Measurements from ENCODE around the gene GORASP1.

GORASP1 gene

DNA sequence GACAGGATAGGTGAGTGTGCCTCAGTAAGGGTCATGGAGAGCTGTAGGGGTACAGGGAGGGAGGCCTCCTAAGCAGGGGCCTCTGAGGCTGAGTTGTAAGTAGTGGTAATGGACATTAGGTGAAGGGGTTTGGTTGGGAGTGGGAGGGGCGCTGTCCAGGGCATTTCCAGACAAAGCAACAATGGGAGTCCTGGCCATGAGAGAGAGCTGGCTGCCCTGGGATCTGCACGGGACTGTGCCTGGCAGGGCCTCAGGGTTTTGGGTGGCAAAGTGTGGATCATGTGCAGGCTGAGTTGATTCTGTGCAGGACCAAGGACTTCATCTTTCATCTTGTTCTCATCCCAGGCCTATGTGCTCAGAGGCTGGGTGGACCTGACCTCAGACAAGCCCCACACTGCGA lies 4.7 kb upstream of the GORASP1 start:
- Histone ChIP-seq H3K27ac (ENCODE audit: low read depth, low read length) (no peak overlapping the region), H3K27me3 (ENCODE audit: control insufficient read depth in 1 of 2, insufficient read depth in 2 of 2, low read length in 2 of 2) (no peaks in the 10 kb centered on the region), H3K4me3 (ENCODE audit: low read depth in 1 of 2, low read length in 2 of 2) (no peak overlapping the region), H3K9ac (ENCODE audit: low read depth in 1 of 2, low read length in 2 of 2) (no peak overlapping the region), H3K36me3 (ENCODE audit: control insufficient read depth in 1 of 2, insufficient read depth in 2 of 2, low read length in 2 of 2) (no peaks in the 10 kb centered on the region), H3K9me3 (ENCODE audit: control insufficient read depth in 1 of 2, low read length in 2 of 2) (no peaks in the 10 kb centered on the region), H3K4me1 (ENCODE audit: control insufficient read depth in 1 of 2, insufficient read depth in 2 of 2, low read length in 2 of 2) (peaks cover 8 to 13% of the 10 kb centered on the region in 2 donors)

DNA sequence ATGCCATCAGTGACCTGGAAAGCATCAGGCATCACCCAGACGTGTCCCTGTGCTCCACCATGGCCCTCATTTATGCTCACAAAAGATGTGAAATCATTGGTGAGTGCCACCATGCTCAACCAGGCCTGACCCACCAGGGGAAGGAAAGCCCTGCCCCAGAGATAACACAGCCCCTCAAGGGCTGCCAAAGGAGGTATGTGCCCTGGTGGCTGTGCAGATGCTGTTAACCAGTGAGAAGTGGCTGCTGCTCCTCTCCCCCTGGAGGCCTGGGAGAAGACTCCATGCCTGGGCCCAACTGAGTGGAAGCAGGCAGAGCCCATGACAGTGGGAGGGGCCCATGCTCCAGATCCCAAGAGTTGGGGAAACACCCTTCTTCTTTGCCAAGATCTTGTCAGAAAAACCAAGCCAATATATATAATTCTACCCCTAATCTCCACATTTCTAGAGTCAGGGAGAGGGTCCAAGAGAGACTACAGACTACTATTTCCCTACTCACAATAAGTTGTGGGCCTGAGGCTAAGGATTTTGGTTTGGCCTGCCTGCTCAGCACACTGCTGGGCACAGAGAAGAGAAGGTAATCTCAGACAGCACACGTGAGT lies 2.7 kb upstream of the GORASP1 start:
- H3K9me3 ChIP-seq (ENCODE audit: control insufficient read depth in 1 of 2, low read length in 2 of 2) = no peaks in the 10 kb centered on the region
- H3K4me1 ChIP-seq (ENCODE audit: control insufficient read depth in 1 of 2, insufficient read depth in 2 of 2, low read length in 2 of 2) = peaks cover 25% of the 10 kb centered on the region in 2 donors
- H3K27ac ChIP-seq (ENCODE audit: low read depth, low read length) = no peak overlapping the region
- H3K9ac ChIP-seq (ENCODE audit: low read depth in 1 of 2, low read length in 2 of 2) = no peak overlapping the region
- H3K36me3 ChIP-seq (ENCODE audit: control insufficient read depth in 1 of 2, insufficient read depth in 2 of 2, low read length in 2 of 2) = no peaks in the 10 kb centered on the region
- no peaks in the 10 kb centered on the region for H3K27me3 ChIP-seq (ENCODE audit: control insufficient read depth in 1 of 2, insufficient read depth in 2 of 2, low read length in 2 of 2)
- H3K4me3 ChIP-seq (ENCODE audit: low read depth in 1 of 2, low read length in 2 of 2) = no peak overlapping the region

DNA sequence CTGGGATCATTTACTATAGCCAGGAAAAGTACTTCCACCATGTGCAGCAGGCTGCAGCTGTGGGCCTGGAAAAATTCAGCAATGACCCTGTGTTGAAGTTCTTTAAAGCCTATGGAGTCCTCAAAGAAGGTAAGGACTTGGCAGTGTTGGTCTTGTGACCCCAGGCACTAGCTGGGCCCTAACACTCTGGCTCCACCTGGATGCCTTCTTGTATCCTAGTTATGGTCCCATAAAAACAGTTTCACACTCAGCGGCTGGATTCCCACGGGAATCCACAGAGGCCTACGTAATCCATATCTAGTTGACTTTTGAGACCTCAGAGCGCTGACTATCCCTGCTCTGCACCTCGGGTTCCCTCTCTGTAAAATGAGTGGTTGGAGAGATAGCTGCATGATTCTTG lies 1.7 kb upstream of the GORASP1 start:
- Histone ChIP-seq H3K27me3 (ENCODE audit: control insufficient read depth in 1 of 2, insufficient read depth in 2 of 2, low read length in 2 of 2) (no peaks in the 10 kb centered on the region), H3K9ac (ENCODE audit: low read depth in 1 of 2, low read length in 2 of 2) (no peak overlapping the region), H3K4me1 (ENCODE audit: control insufficient read depth in 1 of 2, insufficient read depth in 2 of 2, low read length in 2 of 2) (peaks cover 35 to 36% of the 10 kb centered on the region in 2 donors), H3K27ac (ENCODE audit: low read depth, low read length) (no peak overlapping the region), H3K4me3 (ENCODE audit: low read depth in 1 of 2, low read length in 2 of 2) (no peak overlapping the region), H3K9me3 (ENCODE audit: control insufficient read depth in 1 of 2, low read length in 2 of 2) (no peaks in the 10 kb centered on the region), H3K36me3 (ENCODE audit: control insufficient read depth in 1 of 2, insufficient read depth in 2 of 2, low read length in 2 of 2) (peaks cover 0 to under 1% of the 10 kb centered on the region in 2 donors)

DNA sequence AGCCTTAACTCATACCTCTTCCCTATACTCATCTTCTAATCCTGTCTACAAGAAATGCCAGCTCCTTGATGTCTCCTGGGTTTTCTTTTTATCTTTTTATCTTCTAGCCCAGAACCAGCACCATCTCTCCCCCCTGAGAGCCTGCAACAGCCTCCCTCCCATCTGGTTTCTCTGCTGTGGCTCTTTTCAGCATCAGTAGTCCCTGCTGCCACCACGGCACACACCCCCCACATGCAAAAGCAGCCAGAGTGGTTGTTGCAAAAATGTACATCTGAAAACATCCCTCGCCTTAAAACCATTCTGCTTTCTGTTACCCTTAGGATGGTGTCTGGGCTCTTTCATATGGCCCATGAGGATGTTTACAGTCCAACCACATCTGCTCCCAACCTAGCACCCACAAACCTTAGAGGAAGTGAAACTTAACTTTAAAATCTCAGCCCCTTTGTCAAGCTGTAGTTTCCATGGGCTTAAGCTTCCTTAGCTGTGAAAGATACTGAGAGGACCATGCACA lies 828 bp upstream of the GORASP1 start:
- Histone ChIP-seq H3K9me3 (ENCODE audit: control insufficient read depth in 1 of 2, low read length in 2 of 2) (no peaks in the 10 kb centered on the region), H3K27me3 (ENCODE audit: control insufficient read depth in 1 of 2, insufficient read depth in 2 of 2, low read length in 2 of 2) (no peaks in the 10 kb centered on the region), H3K4me3 (ENCODE audit: low read depth in 1 of 2, low read length in 2 of 2) (peak overlapping the region; percentile 93 to 95), H3K4me1 (ENCODE audit: control insufficient read depth in 1 of 2, insufficient read depth in 2 of 2, low read length in 2 of 2) (peaks cover 37 to 43% of the 10 kb centered on the region in 2 donors), H3K9ac (ENCODE audit: low read depth in 1 of 2, low read length in 2 of 2) (peak overlapping the region; percentile 81 to 90), H3K27ac (ENCODE audit: low read depth, low read length) (no peak overlapping the region), H3K36me3 (ENCODE audit: control insufficient read depth in 1 of 2, insufficient read depth in 2 of 2, low read length in 2 of 2) (peaks cover 0 to 8% of the 10 kb centered on the region in 2 donors)

DNA sequence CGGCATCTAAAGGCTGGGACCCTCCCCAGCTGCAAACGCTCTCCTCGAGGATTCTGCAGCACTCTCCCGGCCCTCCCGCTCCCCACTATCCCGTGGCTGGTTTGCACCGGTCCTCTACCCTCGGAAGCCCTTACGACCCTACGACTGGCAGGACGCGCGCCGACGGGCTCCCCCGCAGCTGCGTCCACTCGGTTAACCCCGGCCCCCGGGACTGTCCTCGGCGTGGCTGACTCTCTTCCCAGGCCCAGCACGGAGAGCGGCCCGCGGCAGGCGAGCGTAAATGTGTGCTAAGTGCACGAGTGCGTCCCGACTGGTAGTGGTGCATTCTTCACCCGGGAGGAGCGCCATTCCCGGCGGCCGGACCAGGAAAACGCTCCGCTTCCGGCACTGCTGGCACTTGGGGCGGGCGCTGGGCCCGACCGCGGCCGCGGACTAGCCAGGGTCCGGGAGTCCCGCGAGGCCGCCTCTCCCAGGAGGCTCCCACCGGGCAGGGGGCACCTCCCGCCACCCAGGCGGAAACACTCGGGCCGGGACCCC lies 508 bp downstream of the GORASP1 start:
- Histone ChIP-seq H3K4me1 (ENCODE audit: control insufficient read depth in 1 of 2, insufficient read depth in 2 of 2, low read length in 2 of 2) (peaks cover 37 to 43% of the 10 kb centered on the region in 2 donors), H3K27ac (ENCODE audit: low read depth, low read length) (peak overlapping the region; percentile 89), H3K36me3 (ENCODE audit: control insufficient read depth in 1 of 2, insufficient read depth in 2 of 2, low read length in 2 of 2) (peaks cover 6 to 8% of the 10 kb centered on the region in 2 donors), H3K27me3 (ENCODE audit: control insufficient read depth in 1 of 2, insufficient read depth in 2 of 2, low read length in 2 of 2) (no peaks in the 10 kb centered on the region), H3K9ac (ENCODE audit: low read depth in 1 of 2, low read length in 2 of 2) (peak overlapping the region; percentile 81 to 90), H3K4me3 (ENCODE audit: low read depth in 1 of 2, low read length in 2 of 2) (peak overlapping the region; percentile 93 to 95), H3K9me3 (ENCODE audit: control insufficient read depth in 1 of 2, low read length in 2 of 2) (no peaks in the 10 kb centered on the region)

DNA sequence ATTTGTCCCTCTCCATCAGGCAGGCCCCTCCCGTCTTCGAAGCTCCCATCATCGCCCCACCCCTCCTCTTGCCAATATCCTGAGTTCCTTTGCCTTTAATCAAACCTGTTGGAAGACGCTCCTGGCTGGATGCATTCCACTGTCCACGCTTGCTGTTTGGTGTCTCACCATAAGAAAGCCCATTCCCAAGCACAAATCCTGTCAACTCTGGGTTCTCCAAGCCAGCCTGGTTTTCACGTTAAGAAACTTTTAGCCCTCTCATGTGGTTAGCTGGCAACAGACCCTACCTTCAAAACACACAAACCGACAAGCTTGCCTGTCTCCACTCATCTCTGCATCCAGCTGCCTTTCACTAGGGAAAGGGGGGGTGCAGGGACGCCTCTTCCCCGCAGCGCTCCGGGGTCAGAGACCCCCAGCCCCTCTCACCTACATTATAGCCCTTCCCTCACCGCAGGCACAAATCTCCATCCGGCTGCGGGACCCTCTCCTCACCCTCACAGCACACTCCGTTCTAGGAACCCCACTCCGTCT lies 1.1 kb downstream of the GORASP1 start:
- Histone ChIP-seq H3K4me1 (ENCODE audit: control insufficient read depth in 1 of 2, insufficient read depth in 2 of 2, low read length in 2 of 2) (peaks cover 39 to 43% of the 10 kb centered on the region in 2 donors), H3K9ac (ENCODE audit: low read depth in 1 of 2, low read length in 2 of 2) (peak overlapping the region; percentile 81 to 90), H3K27ac (ENCODE audit: low read depth, low read length) (no peak overlapping the region), H3K36me3 (ENCODE audit: control insufficient read depth in 1 of 2, insufficient read depth in 2 of 2, low read length in 2 of 2) (peaks cover 6 to 8% of the 10 kb centered on the region in 2 donors), H3K9me3 (ENCODE audit: control insufficient read depth in 1 of 2, low read length in 2 of 2) (no peaks in the 10 kb centered on the region), H3K4me3 (ENCODE audit: low read depth in 1 of 2, low read length in 2 of 2) (peak overlapping the region; percentile 93 to 95), H3K27me3 (ENCODE audit: control insufficient read depth in 1 of 2, insufficient read depth in 2 of 2, low read length in 2 of 2) (no peaks in the 10 kb centered on the region)

DNA sequence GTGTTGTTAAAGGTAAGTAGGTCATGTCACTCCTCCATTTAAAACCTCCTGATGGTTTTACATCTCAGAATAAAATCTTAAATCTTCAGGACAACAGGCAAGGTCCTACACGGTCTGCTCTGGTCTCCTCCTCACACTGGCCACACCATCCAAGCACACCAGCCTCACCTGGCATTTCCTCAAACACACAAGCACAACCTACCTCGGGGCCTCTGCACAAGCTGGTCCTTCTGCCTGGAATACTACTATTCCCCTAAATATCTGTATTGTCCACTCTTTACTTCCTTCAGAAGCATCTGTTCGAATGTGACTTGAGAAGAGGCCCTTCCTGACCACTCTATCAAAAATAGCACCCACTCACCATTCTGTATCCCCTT lies 1.8 kb downstream of the GORASP1 start:
- no peaks in the 10 kb centered on the region for H3K9me3 ChIP-seq (ENCODE audit: control insufficient read depth in 1 of 2, low read length in 2 of 2)
- H3K27ac ChIP-seq (ENCODE audit: low read depth, low read length) = no peak overlapping the region
- H3K4me3 ChIP-seq (ENCODE audit: low read depth in 1 of 2, low read length in 2 of 2) = peak overlapping the region in 1 of 2 donors; percentile 95
- H3K27me3 ChIP-seq (ENCODE audit: control insufficient read depth in 1 of 2, insufficient read depth in 2 of 2, low read length in 2 of 2) = no peaks in the 10 kb centered on the region
- peaks cover 9 to 10% of the 10 kb centered on the region in 2 donors for H3K36me3 ChIP-seq (ENCODE audit: control insufficient read depth in 1 of 2, insufficient read depth in 2 of 2, low read length in 2 of 2)
- peak overlapping the region in 1 of 2 donors; percentile 81 for H3K9ac ChIP-seq (ENCODE audit: low read depth in 1 of 2, low read length in 2 of 2)
- H3K4me1 ChIP-seq (ENCODE audit: control insufficient read depth in 1 of 2, insufficient read depth in 2 of 2, low read length in 2 of 2) = peaks cover 41 to 43% of the 10 kb centered on the region in 2 donors

DNA sequence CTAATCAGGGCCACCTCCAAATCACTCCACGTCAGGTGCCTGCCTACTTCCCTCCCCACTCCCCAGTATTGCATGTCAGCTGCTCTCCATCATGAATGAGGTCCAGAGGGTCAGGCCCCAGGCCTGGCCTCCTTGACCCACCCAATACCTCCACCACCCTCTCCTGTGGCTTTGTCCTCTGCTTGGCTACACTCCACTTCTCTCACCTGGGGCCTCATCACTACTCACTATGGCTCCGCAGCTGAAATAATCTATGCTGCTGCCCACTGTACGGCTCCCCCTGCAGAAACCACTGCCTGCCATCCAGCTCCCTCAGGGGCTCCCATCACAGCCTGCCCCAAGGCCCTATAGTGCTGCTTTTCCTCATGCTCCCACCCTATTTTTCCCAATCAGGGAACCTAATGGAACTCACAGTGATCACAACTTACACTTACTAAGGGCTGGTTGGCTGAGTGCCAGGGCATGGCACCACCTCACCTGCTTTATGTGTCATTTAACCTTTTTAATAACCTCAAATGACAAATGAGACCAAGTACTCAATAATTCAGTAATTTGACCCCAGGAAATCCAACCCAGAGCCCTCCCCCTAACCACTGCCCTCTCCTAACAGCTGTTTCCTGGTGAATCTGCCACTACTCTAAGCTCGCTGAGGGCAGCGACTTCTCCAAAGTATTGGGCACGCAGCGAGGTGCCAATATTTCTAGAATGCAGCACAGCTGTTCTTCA lies 2.3 kb downstream of the GORASP1 start:
- Histone ChIP-seq H3K4me3 (ENCODE audit: low read depth in 1 of 2, low read length in 2 of 2) (no peak overlapping the region), H3K4me1 (ENCODE audit: control insufficient read depth in 1 of 2, insufficient read depth in 2 of 2, low read length in 2 of 2) (peaks cover 41 to 43% of the 10 kb centered on the region in 2 donors), H3K9ac (ENCODE audit: low read depth in 1 of 2, low read length in 2 of 2) (no peak overlapping the region)

DNA sequence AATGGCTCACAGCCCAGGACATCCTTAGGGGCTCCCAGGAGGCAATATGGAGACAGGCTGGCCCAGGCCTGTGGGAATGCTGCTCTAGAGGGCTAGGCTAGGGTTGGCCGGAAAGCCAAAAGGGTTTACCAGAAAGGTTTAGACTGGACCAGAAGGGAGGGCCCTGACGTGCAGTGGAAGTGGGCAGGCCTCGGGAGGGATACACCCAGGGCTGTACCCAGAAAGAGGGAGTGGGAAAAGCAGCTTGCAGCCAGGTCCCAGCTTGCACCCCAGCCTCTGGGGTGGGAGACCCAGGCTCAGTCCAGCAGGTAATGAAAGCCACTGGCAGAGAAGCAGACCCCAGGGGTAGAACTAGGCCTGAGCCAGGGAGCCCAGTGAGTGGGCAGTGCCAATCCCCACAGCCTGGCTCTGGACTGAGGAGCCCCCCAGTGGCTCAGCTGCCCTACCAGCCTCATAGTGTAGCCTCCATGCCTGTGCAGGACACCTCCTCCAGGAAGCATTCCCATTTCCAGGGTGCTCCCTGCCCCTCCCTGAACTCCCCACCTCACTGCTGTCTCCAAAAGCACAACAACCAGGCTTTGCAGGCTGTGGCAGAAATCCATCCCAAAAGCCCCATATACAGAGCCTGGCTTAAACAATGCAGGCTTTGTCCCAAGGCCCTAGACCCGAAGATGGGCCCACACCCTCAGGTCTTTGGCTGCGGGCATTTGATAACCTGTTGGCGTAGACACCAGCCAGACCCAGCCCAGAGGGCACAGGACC lies 3.5 kb downstream of the GORASP1 start:
- no peak overlapping the region for H3K9ac ChIP-seq (ENCODE audit: low read depth in 1 of 2, low read length in 2 of 2)
- no peak overlapping the region for H3K4me3 ChIP-seq (ENCODE audit: low read depth in 1 of 2, low read length in 2 of 2)
- H3K27ac ChIP-seq (ENCODE audit: low read depth, low read length) = no peak overlapping the region
- H3K36me3 ChIP-seq (ENCODE audit: control insufficient read depth in 1 of 2, insufficient read depth in 2 of 2, low read length in 2 of 2) = peaks cover 17 to 27% of the 10 kb centered on the region in 2 donors
- H3K4me1 ChIP-seq (ENCODE audit: control insufficient read depth in 1 of 2, insufficient read depth in 2 of 2, low read length in 2 of 2) = peaks cover 41 to 43% of the 10 kb centered on the region in 2 donors
- H3K9me3 ChIP-seq (ENCODE audit: control insufficient read depth in 1 of 2, low read length in 2 of 2) = no peaks in the 10 kb centered on the region
- H3K27me3 ChIP-seq (ENCODE audit: control insufficient read depth in 1 of 2, insufficient read depth in 2 of 2, low read length in 2 of 2) = no peaks in the 10 kb centered on the region

More for the DNA sequence above, 2.3 kb downstream of the GORASP1 start:
- Histone ChIP-seq H3K9me3 (ENCODE audit: control insufficient read depth in 1 of 2, low read length in 2 of 2) (no peaks in the 10 kb centered on the region), H3K36me3 (ENCODE audit: control insufficient read depth in 1 of 2, insufficient read depth in 2 of 2, low read length in 2 of 2) (peaks cover 12 to 15% of the 10 kb centered on the region in 2 donors), H3K27me3 (ENCODE audit: control insufficient read depth in 1 of 2, insufficient read depth in 2 of 2, low read length in 2 of 2) (no peaks in the 10 kb centered on the region), H3K27ac (ENCODE audit: low read depth, low read length) (no peak overlapping the region)

Data from duodenal mucosa (tissue), 2 donors.